H9 (cell line): ENCODE data around the gene MAP1LC3C. TPM values are rescaled to one million over a fixed set of nuclear protein-coding genes. Genes with fewer than 3 reads are reported as not detected.
A peak's percentile ranks its signal among the peaks of the same experiment; 100 is the strongest.

Experiments
- DNase-seq: peaks from one replicate; pipeline ENCODE4 v3.0.0-alpha.2; 2017
- H2AFZ ChIP-seq: one replicate; pipeline ENCODE4 v1.6.1; 2013; ENCODE audit warnings: mild to moderate bottlenecking, low read length, control low read depth, moderate library complexity
- H2AK5ac ChIP-seq: 2 replicates; pipeline ENCODE4 v1.6.1; 2013; ENCODE audit warnings: low read length, control low read depth, mixed read lengths; ENCODE audit not compliant: insufficient read length
- H2BK120ac ChIP-seq: one replicate; pipeline ENCODE4 v1.6.1; 2013; ENCODE audit warnings: low read depth, mild to moderate bottlenecking, low read length, control low read depth, inconsistent platforms; ENCODE audit not compliant: poor library complexity, severe bottlenecking
- H2BK12ac ChIP-seq: 2 replicates; pipeline ENCODE4 v1.6.1; 2013; ENCODE audit warnings: low read length, control low read depth, mixed read lengths, low read depth; ENCODE audit not compliant: insufficient read length
- H2BK15ac ChIP-seq: 2 replicates; pipeline ENCODE4 v1.6.1; 2013; ENCODE audit warnings: low read depth, low read length, control low read depth
- H2BK20ac ChIP-seq: one replicate; pipeline ENCODE4 v1.6.1; 2013; ENCODE audit warnings: low read depth, mild to moderate bottlenecking, low read length, control low read depth, inconsistent platforms; ENCODE audit not compliant: poor library complexity, severe bottlenecking
- H2BK5ac ChIP-seq: 2 replicates; pipeline ENCODE4 v1.6.1; 2013; ENCODE audit warnings: low read length, control low read depth, mixed read lengths; ENCODE audit not compliant: insufficient read length
- H3K14ac ChIP-seq: 2 replicates; pipeline ENCODE4 v1.6.1; 2013; ENCODE audit warnings: low read length, control low read depth; ENCODE audit not compliant: insufficient read depth
- H3K18ac ChIP-seq: 2 replicates; pipeline ENCODE4 v1.6.1; 2013; ENCODE audit warnings: low read depth, mild to moderate bottlenecking, mixed read lengths, low read length, control low read depth; ENCODE audit not compliant: insufficient read length
- H3K23ac ChIP-seq: 2 replicates; pipeline ENCODE4 v1.6.1; 2013; ENCODE audit warnings: low read length, control low read depth, mixed read lengths, low read depth; ENCODE audit not compliant: insufficient read length
- H3K23me2 ChIP-seq: 2 replicates; pipeline ENCODE4 v1.6.1; 2013; ENCODE audit warnings: low read depth, mild to moderate bottlenecking, mixed read lengths, low read length, control low read depth; ENCODE audit not compliant: insufficient read length, poor library complexity, severe bottlenecking
- H3K27ac ChIP-seq: 2 replicates; pipeline ENCODE4 v1.5.1; 2013; ENCODE audit warnings: low read length, control low read depth, mixed read lengths, low read depth; ENCODE audit not compliant: insufficient read length
- H3K27me3 ChIP-seq: 2 replicates; pipeline ENCODE4 v1.6.1; 2013; ENCODE audit warnings: low read length, control low read depth, inconsistent platforms; ENCODE audit not compliant: insufficient read depth
- H3K4ac ChIP-seq: 2 replicates; pipeline ENCODE4 v1.6.1; 2013; ENCODE audit warnings: low read depth, mild to moderate bottlenecking, control low read depth, inconsistent platforms, low read length, moderate library complexity
- H3K4me1 ChIP-seq: 2 replicates; pipeline ENCODE4 v1.6.1; 2013; ENCODE audit warnings: low read length, control low read depth, inconsistent platforms; ENCODE audit not compliant: insufficient read depth
- H3K4me2 ChIP-seq: 2 replicates; pipeline ENCODE4 v1.6.1; 2013; ENCODE audit warnings: low read length, control low read depth, mixed read lengths; ENCODE audit not compliant: insufficient read length, insufficient read depth
- H3K56ac ChIP-seq: 2 replicates; pipeline ENCODE4 v1.6.1; 2013; ENCODE audit warnings: low read depth, mild to moderate bottlenecking, mixed read lengths, low read length, control low read depth; ENCODE audit not compliant: insufficient read length
- H3K79me1 ChIP-seq: 2 replicates; pipeline ENCODE4 v1.6.1; 2013; ENCODE audit warnings: low read depth, mild to moderate bottlenecking, moderate library complexity, low read length, control low read depth, inconsistent platforms; ENCODE audit not compliant: insufficient read depth, poor library complexity, severe bottlenecking
- H3K79me2 ChIP-seq: 2 replicates; pipeline ENCODE4 v1.6.1; 2013; ENCODE audit warnings: low read length, control low read depth, inconsistent platforms; ENCODE audit not compliant: insufficient read depth
- H3K9ac ChIP-seq: 2 replicates; pipeline ENCODE4 v1.6.1; 2013; ENCODE audit warnings: low read length, control low read depth, mixed read lengths; ENCODE audit not compliant: insufficient read length; ENCODE audit errors: extremely low read depth
- H3K9me3 ChIP-seq: one replicate; pipeline ENCODE4 v1.6.1; 2013; ENCODE audit warnings: low read depth, low read length, inconsistent platforms; ENCODE audit not compliant: control insufficient read depth
- H3T11ph ChIP-seq: one replicate; pipeline ENCODE4 v1.6.1; 2013; ENCODE audit warnings: mild to moderate bottlenecking, low read length, control low read depth, inconsistent platforms
- H4K20me1 ChIP-seq: one replicate; pipeline ENCODE4 v1.6.1; 2013; ENCODE audit not compliant: control insufficient read depth, insufficient read length, insufficient read depth
- H4K5ac ChIP-seq: 2 replicates; pipeline ENCODE4 v1.6.1; 2013; ENCODE audit warnings: low read depth, mild to moderate bottlenecking, mixed read lengths, low read length, control low read depth; ENCODE audit not compliant: insufficient read length
- H4K8ac ChIP-seq: replicated peaks from 2 replicates; pipeline ENCODE4 v1.6.1; 2013; ENCODE audit warnings: low read length, control low read depth, mixed read lengths, low read depth; ENCODE audit not compliant: insufficient read length
- H4K91ac ChIP-seq: 2 replicates; pipeline ENCODE4 v1.6.1; 2013; ENCODE audit warnings: low read depth, mild to moderate bottlenecking, moderate library complexity, mixed read lengths, low read length, control low read depth; ENCODE audit not compliant: insufficient read length
- H3K27ac Mint-ChIP-seq, 3 experiments: 2 replicates in 2 of 3; 3 replicates in 1 of 3; pipeline ENCODE4 v1.8.0; 2020 to 2021; ENCODE audit warnings: mixed read lengths in 3 of 3, mild to moderate bottlenecking in 1 of 3, moderate library complexity in 1 of 3
- H3K27me3 Mint-ChIP-seq: 2 replicates; pipeline ENCODE4 v1.8.0; 2021; ENCODE audit warnings: low read depth, mild to moderate bottlenecking, moderate library complexity, mixed read lengths
- H3K36me3 Mint-ChIP-seq, 3 experiments: 2 replicates in 2 of 3; 3 replicates in 1 of 3; pipeline ENCODE4 v1.8.0; 2020 to 2021; ENCODE audit warnings: low read depth in 3 of 3, mixed read lengths in 3 of 3; ENCODE audit not compliant: insufficient read depth in 1 of 3
- H3K4me1 Mint-ChIP-seq, 2 experiments: 2 replicates each; pipeline ENCODE4 v1.8.0; 2020; ENCODE audit warnings: mixed read lengths in 2 of 2
- H3K4me3 Mint-ChIP-seq, 2 experiments: 2 replicates in 1 of 2; 3 replicates in 1 of 2; pipeline ENCODE4 v1.8.0; 2020 to 2021; ENCODE audit warnings: mild to moderate bottlenecking in 2 of 2, mixed read lengths in 2 of 2, moderate library complexity in 1 of 2
- H3K9me3 Mint-ChIP-seq, 2 experiments: 2 replicates in 1 of 2; 3 replicates in 1 of 2; pipeline ENCODE4 v1.8.0; 2020; ENCODE audit warnings: mild to moderate bottlenecking in 2 of 2, mixed read lengths in 2 of 2, moderate library complexity in 1 of 2
- WGBS: extraction: QIAGEN DNeasy Blood & Tissue Kit; methylation state at CpG from one replicate; pipeline ENCODE4 v1.1.7; 2013; ENCODE audit warnings: missing lambda C conversion rate, low lambda C conversion rate, mixed read lengths; ENCODE audit not compliant: insufficient read length; ENCODE audit errors: extremely low coverage; 5-methylcytosine and 5-hydroxymethylcytosine counted together
- total RNA-seq: library from RNA; stranded (reverse); gene quantifications from 2 replicates; pipeline ENCODE4 v1.2.1, GENCODE V29; 2021
- TF ChIP-seq, protein P1 (sequence below): fragments of 200-600 bp; sonication (generic); conservative IDR thresholded peaks from 3 replicates; pipeline ENCODE4 v1.8.0; 2021; ENCODE audit warnings: antibody characterized with exemption, mild to moderate bottlenecking

The MAP1LC3C gene
- total RNA-seq, 1 experiment from 2014 or later = 3.6 TPM

DNA sequence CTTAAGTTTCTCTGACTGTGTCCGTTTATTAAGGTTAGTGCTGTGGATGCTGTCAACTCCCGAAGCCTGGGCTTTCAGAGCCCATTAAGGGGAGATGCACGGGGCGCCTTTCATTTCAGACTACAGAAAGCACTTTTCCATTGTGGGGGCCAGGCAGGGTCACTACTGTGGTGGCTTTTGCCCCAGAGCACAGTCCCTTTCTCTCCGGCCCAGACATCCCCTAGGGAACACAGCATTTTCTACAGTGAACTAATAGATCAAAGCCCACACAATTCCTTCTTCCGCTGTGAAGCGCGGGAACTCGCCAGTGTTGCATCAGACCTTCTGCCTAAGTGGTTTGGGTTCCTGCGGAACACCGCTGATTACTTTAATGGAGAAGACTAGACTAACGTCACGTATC, 26.8 kb upstream of the MAP1LC3C start:
- Histone ChIP-seq H2BK20ac (no peak overlapping the region), H4K8ac (no peak overlapping the region), H4K91ac (no peak overlapping the region), H3K79me1 (no peaks in the 10 kb centered on the region), H3K27me3 (no peaks in the 10 kb centered on the region), H3K4ac (no peak overlapping the region), H4K20me1 (no peaks in the 10 kb centered on the region), H2AK5ac (no peak overlapping the region), H3K9ac (no peak overlapping the region), H3K4me1 (no peaks in the 10 kb centered on the region), H4K5ac (no peak overlapping the region), H3K9me3 (no peaks in the 10 kb centered on the region), H2BK12ac (no peak overlapping the region), H3K23me2 (no peaks in the 10 kb centered on the region), H3T11ph (no peak overlapping the region), H2BK15ac (no peak overlapping the region), H3K56ac (no peak overlapping the region), H2BK5ac (no peak overlapping the region), H2AFZ (no peak overlapping the region), H3K14ac (no peak overlapping the region), H3K18ac (no peak overlapping the region), H3K23ac (no peak overlapping the region), H3K27ac (no peak overlapping the region), H3K79me2 (no peaks in the 10 kb centered on the region), H2BK120ac (no peak overlapping the region), H3K4me2 (no peak overlapping the region)
- H3K27me3 Mint-ChIP-seq = no peaks in the 10 kb centered on the region; the same call in 1 of the 2 replicates
- H3K36me3 Mint-ChIP-seq = peaks cover 0 to 8% (median 0%) of the 10 kb centered on the region in 3 experiments; a peak in 2 of 7 replicates
- H3K4me1 Mint-ChIP-seq = peaks cover 2 to 6% of the 10 kb centered on the region in 2 experiments
- TF ChIP-seq, protein P1, sequence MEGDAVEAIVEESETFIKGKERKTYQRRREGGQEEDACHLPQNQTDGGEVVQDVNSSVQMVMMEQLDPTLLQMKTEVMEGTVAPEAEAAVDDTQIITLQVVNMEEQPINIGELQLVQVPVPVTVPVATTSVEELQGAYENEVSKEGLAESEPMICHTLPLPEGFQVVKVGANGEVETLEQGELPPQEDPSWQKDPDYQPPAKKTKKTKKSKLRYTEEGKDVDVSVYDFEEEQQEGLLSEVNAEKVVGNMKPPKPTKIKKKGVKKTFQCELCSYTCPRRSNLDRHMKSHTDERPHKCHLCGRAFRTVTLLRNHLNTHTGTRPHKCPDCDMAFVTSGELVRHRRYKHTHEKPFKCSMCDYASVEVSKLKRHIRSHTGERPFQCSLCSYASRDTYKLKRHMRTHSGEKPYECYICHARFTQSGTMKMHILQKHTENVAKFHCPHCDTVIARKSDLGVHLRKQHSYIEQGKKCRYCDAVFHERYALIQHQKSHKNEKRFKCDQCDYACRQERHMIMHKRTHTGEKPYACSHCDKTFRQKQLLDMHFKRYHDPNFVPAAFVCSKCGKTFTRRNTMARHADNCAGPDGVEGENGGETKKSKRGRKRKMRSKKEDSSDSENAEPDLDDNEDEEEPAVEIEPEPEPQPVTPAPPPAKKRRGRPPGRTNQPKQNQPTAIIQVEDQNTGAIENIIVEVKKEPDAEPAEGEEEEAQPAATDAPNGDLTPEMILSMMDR = no peak
- 0 out of 7 replicates have a peak overlapping the region, but pooled peaks of 1 of the 3 experiments have one; percentile 54 for H3K27ac Mint-ChIP-seq
- no CpG with 5 or more reads among the region's 13 CpGs for WGBS
- H3K4me3 Mint-ChIP-seq = no peak overlapping the region
- DNase-seq = no peak
- peaks cover 3 to 6% of the 10 kb centered on the region in 2 experiments; a peak in 4 of 5 replicates for H3K9me3 Mint-ChIP-seq
